CD4-positive, alpha-beta T cell (primary cell): ENCODE measurements around the gene POU1F1. TPM values are rescaled to one million over a fixed set of nuclear protein-coding genes. Genes with fewer than 3 reads are reported as not detected.

Experiments
- ATAC-seq: fragments of 200-7000 bp; cut with Tn5 transposase; one replicate; pipeline ENCODE4 v1.10.0; 2022; ENCODE audit warnings: mild to moderate bottlenecking; ENCODE audit not compliant: poor library complexity
- CTCF ChIA-PET: fragments of 350-600 bp; sonication (Branson Sonifier 250); formaldehyde crosslinking; loops from one replicate; lab custom pipeline; 2021; ENCODE audit warnings: antibody characterized with exemption, inconsistent platforms; lab: Charles Lee
- POLR2A ChIA-PET: fragments of 350-600 bp; sonication (Branson Sonifier 250); formaldehyde crosslinking; loops from one replicate; lab custom pipeline; 2021; ENCODE audit warnings: antibody characterized with exemption, inconsistent platforms; lab: Charles Lee
- DNase-seq, 14 experiments: peaks; one replicate each; pipeline ENCODE4 v3.0.0-alpha.2; 2013 to 2020; ENCODE audit warnings: mixed read lengths in 2 of 14
- H3K27ac ChIP-seq, 2 donors: one replicate each; pipeline versions ENCODE4 v1.5.1 to v1.7.0; 2013; ENCODE audit warnings: low read length in 2 of 2, low read depth in 1 of 2, mild to moderate bottlenecking in 1 of 2
- H3K27me3 ChIP-seq, 2 experiments: 1 replicate in 1 of 2; 2 replicates in 1 of 2; pipeline versions ENCODE4 v1.6.1 to v1.7.0; 2013; ENCODE audit warnings: low read length in 2 of 2, control low read depth in 1 of 2, mild to moderate bottlenecking in 1 of 2, moderate library complexity in 1 of 2; ENCODE audit not compliant: insufficient read depth in 2 of 2, control insufficient read depth in 1 of 2
- H3K36me3 ChIP-seq: one replicate; pipeline ENCODE4 v1.6.1; 2013; ENCODE audit warnings: low read length, control low read depth; ENCODE audit not compliant: insufficient read depth
- H3K4me1 ChIP-seq: one replicate; pipeline ENCODE4 v1.6.1; 2013; ENCODE audit warnings: low read length, control low read depth; ENCODE audit not compliant: insufficient read depth
- H3K4me3 ChIP-seq: one replicate; pipeline ENCODE4 v1.5.1; 2013; ENCODE audit warnings: mild to moderate bottlenecking, low read length, moderate library complexity
- H3K9me3 ChIP-seq, 2 experiments: 1 replicate in 1 of 2; 2 replicates in 1 of 2; pipeline versions ENCODE4 v1.6.1 to v1.7.0; 2013; ENCODE audit warnings: low read length in 2 of 2, mild to moderate bottlenecking in 2 of 2, control low read depth in 1 of 2, moderate library complexity in 1 of 2; ENCODE audit not compliant: control insufficient read depth in 1 of 2, insufficient read depth in 1 of 2
- H3K27ac Mint-ChIP-seq: one replicate; pipeline ENCODE4 v1.8.0; 2020; ENCODE audit warnings: mixed read lengths
- H3K27me3 Mint-ChIP-seq: one replicate; pipeline ENCODE4 v1.8.0; 2021; ENCODE audit warnings: mixed read lengths
- H3K36me3 Mint-ChIP-seq: one replicate; pipeline ENCODE4 v1.8.0; 2021; ENCODE audit warnings: low read depth, mixed read lengths
- H3K4me1 Mint-ChIP-seq: one replicate; pipeline ENCODE4 v1.8.0; 2021; ENCODE audit warnings: low read depth, mixed read lengths
- H3K4me3 Mint-ChIP-seq: one replicate; pipeline ENCODE4 v1.8.0; 2020; ENCODE audit warnings: mild to moderate bottlenecking, mixed read lengths
- H3K9me3 Mint-ChIP-seq: one replicate; pipeline ENCODE4 v1.8.0; 2020; ENCODE audit warnings: mixed read lengths
- CTCF ChIP-seq: fragments of 200-600 bp; IDR thresholded peaks from one replicate; pipeline ENCODE4 v1.8.0; 2022; ENCODE audit warnings: antibody characterized with exemption, mild to moderate bottlenecking
- intact Hi-C, 2 experiments: fragments of 100-400 bp; cut with DNase I in 1 of 2; cut with micrococcal nuclease in 1 of 2; formaldehyde crosslinking; loops; one replicate each; pipeline versions ENCODE4 v1.15.1 to v1.9.0; 2023 to 2025; cut with DNase I, micrococcal nuclease
- microRNA-seq: library from miRNA; unstranded; fragments of <30 nt; microRNA quantifications from one replicate; pipeline ENCODE4 v1.2.0, GENCODE V29; 2021; ENCODE audit warnings: borderline microRNAs expressed, borderline replicate concordance
- total RNA-seq, 174 experiments: library from RNA in 2 of 174; stranded (reverse) in 2 of 174; gene quantifications; one replicate each; pipeline ENCODE4 v1.2.3 and lab custom pipeline; 2021 to 2026

The POU1F1 gene
- total RNA-seq, 2 experiments from 2014 or later: not detected

- intact Hi-C loops: no loop called here
- ATAC-seq: no peak
Measured at GRCh38 chr3:87218560-87218959, 57.8 kb downstream of the POU1F1 start.

More at GRCh38 chr3:87218560-87218959, 57.8 kb downstream of the POU1F1 start:
- H3K36me3 Mint-ChIP-seq: no peaks in the 10 kb centered on the region
- ChIA-PET POLR2A (no interaction called here), CTCF (no interaction called here)
- Histone ChIP-seq H3K4me1 (no peaks in the 10 kb centered on the region), H3K9me3 (no peaks in the 10 kb centered on the region), H3K27ac (no peak overlapping the region), H3K4me3 (no peak overlapping the region), H3K36me3 (no peaks in the 10 kb centered on the region), H3K27me3 (peaks cover 4 to 24% of the 10 kb centered on the region in 2 experiments)
- H3K9me3 Mint-ChIP-seq: peaks cover 2% of the 10 kb centered on the region
- DNase-seq: no peak
- no peak overlapping the region for H3K4me3 Mint-ChIP-seq
- no peak overlapping the region for H3K27ac Mint-ChIP-seq
- H3K4me1 Mint-ChIP-seq: no peaks in the 10 kb centered on the region
- peaks cover 71% of the 10 kb centered on the region for H3K27me3 Mint-ChIP-seq
- no peak for TF ChIP-seq CTCF

Small RNA genes lying within 50 kb of the gene (microRNA-seq; reads per million reads assigned to microRNA genes)
- gene MIR4795: not detected

Other genes with a start within 250 kb of the POU1F1 start
- 10 to 100 TPM; 24.7 to 31.5 TPM for gene CHMP2B, start 49.3 kb downstream of the POU1F1 start, total RNA-seq